GM19099 (cell line): ENCODE data around the gene PTPN1.

Experiments
- POLR2A ChIP-seq: IDR thresholded peaks from 3 replicates; pipeline ENCODE4 v1.6.1; 2011; ENCODE audit warnings: low read depth; ENCODE audit not compliant: insufficient read length; ENCODE audit errors: extremely low read depth

The PTPN1 gene

GRCh38 chr20:50591233-50591852, 81.2 kb downstream of the PTPN1 start:
- no peak for TF ChIP-seq POLR2A

- no peak for TF ChIP-seq POLR2A
Observed at GRCh38 chr20:50592282-50593004, 82.3 kb downstream of the PTPN1 start.

DNA sequence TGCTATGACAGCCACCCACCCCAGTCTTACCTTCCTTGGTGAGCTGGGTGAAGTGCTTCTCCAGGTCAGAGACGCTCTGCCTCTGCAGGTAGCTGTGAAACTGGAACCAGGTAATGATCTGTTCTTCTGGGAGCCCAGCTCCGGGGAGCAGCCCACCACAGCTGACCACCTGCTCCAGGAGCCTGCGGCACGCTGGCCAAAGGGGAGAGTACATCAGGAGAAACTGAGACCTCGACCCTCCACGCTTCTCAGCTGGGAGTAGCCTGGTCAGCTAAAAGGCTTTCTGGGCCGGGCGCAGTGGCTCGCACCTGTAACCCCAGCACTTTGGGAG, 82.8 kb downstream of the PTPN1 start:
- no peak for TF ChIP-seq POLR2A

DNA sequence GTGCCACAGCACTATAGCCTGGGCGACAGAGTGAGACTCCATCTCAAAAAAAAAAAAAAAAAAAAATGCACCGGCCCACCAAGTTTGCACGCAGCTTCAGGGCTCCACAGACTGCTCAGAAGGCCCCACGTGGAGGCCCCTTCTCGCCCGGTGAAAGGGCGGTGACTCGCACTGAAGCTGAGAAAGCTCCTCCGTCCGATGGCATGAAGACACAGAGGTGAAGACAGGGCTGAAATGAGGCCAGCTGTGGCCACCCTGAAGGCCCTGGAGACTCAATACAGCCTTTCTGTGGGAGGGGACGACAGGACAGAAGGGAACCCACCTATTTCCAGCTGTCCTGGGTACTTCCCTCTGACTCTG, 84.0 kb downstream of the PTPN1 start:
- TF ChIP-seq POLR2A = no peak

DNA sequence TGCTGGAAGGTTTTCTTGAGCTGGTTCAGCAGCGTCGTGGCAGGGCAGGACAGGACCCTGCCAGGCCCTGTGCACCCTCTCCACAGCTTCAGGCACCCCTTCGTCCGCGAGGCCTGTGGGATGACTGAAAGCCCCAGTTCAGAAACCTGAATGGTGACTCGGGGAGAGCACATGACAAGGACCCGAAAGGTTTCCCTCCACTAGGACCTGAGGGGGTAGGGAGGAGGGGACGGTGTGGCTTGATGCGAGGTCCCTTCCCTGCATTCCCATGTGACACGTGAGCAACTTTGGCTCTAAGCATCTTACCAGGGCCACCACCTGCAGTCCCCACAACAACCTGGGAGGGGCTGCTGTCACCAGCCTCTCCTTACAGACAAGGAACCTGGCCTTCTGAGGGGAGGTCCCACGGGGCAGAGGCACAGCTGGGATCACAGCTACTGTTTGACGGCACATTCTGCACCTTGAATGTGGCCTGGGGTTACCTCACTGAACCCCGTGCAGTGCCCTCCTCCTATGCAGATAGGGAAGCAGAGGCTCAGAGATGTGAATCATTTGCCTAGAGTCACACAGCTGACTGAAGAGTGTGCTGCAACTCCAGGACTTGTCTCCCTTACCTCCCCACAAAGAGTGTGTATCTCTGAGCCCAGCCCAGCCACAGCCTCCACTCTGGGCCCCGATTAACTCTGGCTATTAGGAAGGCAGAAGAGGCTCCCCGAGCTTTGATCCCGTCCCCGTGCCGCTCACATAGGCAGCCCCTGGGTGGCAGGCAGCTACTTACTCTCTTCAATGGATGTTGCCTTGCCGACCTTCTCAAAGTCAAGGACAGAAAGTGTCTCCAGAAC, 84.6 kb downstream of the PTPN1 start:
- no peak for TF ChIP-seq POLR2A

DNA sequence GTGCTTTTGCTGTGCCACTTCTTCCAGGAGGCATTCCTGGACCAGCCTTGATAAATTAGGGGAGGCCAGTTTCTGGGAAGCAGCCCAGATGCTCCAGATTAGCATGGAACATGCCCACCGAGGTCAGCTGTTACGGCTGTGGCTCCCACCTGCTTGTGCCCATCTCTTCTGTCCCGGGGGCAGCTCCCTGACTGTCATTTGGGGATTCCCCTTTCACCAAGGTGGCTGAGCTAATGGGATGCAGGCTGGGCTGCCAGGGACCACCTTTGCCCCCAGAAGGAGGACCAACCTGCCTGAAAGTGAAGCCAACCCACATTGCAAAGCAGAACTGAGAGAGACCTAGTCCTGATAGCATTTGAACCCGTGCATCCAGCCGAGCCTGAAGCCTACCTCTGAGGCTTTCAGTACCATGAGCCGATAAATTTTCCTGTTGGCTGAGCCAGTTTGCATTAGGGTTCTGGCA, 85.3 kb downstream of the PTPN1 start:
- no peak for TF ChIP-seq POLR2A

GRCh38 chr20:50595988-50596693, 86.0 kb downstream of the PTPN1 start:
- TF ChIP-seq POLR2A = no peak

DNA sequence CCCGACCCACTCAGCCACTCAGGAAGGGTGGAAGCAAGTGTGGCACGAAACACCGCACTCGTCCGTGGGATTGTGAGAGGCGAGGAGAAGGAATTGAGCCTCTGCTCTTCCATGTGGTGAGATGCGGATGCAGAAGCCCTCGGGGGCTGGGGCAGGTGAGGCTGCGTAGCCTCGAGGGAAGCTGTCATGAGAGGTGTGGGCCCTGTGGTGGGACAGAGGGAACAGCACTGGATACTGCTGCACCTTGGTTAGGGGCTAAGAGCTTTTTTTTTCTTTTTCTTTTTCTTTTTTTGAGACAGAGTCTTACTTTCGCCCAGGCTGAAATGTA, 86.5 kb downstream of the PTPN1 start:
- no peak for TF ChIP-seq POLR2A

GRCh38 chr20:50597406-50597969, 87.3 kb downstream of the PTPN1 start:
- TF ChIP-seq POLR2A = no peak

DNA sequence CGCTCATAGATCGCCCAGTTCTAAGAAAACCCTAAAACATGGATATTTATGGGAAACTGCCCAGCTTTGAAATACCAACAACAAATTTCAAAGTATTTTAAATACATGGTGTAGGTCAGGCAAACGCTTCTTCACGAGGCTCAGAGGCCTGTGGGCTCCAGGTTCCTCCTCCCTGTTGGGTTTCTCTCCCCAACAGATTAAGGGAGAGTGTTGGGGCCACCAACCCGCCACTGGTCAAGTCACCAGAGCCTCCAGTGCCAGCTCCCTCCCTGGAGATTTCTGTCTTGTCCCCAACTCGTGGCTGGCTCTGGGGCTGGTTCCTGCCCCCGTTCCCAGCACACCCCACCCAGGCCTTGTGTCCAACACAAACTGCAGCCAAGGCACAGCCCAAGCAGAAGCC, 87.9 kb downstream of the PTPN1 start:
- TF ChIP-seq POLR2A = no peak

DNA sequence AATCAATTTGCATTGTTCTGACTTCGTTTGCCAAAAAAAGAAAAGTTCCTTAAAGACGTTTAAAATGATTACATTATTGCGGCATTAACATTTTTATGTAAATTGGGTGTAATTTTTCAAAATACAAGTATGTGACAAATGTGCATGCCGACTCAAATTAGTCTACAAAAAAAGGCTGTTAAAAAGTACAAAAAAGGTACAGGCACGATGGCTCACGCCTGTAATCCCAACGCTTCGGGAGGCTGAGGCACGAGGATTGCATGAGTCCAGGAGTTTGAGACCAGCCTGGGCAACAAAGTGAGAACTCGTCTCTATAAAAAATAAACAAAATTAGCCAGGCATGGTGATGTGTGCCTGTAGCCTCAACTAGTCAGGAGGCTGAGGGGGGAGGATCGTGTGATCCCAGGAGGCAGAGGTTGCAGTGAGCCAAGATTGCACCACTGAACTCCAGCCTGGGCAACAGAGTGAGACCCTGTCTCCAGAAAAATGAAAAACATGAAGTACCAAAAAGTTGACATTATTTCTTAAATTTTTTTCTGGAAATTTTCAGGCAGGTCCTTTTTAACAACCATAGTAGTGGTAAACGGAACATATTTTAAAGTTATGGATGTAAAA, 90.2 kb downstream of the PTPN1 start:
- TF ChIP-seq POLR2A = no peak

- no peak for TF ChIP-seq POLR2A
Observed at GRCh38 chr20:50601511-50602431, 91.6 kb downstream of the PTPN1 start.

GRCh38 chr20:50602432-50603088, 92.4 kb downstream of the PTPN1 start:
- no peak for TF ChIP-seq POLR2A
